H9 (cell line): Measurements from ENCODE around the gene PHAF1. TPM values are rescaled to one million over a fixed set of nuclear protein-coding genes. Genes with fewer than 3 reads are reported as not detected.

Experiments used
- DNase-seq: peaks from one replicate; pipeline ENCODE4 v3.0.0-alpha.2; 2017
- H2AFZ ChIP-seq: one replicate; pipeline ENCODE4 v1.6.1; 2013; ENCODE audit warnings: mild to moderate bottlenecking, low read length, control low read depth, moderate library complexity
- H2AK5ac ChIP-seq: 2 replicates; pipeline ENCODE4 v1.6.1; 2013; ENCODE audit warnings: low read length, control low read depth, mixed read lengths; ENCODE audit not compliant: insufficient read length
- H2BK120ac ChIP-seq: one replicate; pipeline ENCODE4 v1.6.1; 2013; ENCODE audit warnings: low read depth, mild to moderate bottlenecking, low read length, control low read depth, inconsistent platforms; ENCODE audit not compliant: poor library complexity, severe bottlenecking
- H2BK12ac ChIP-seq: 2 replicates; pipeline ENCODE4 v1.6.1; 2013; ENCODE audit warnings: low read length, control low read depth, mixed read lengths, low read depth; ENCODE audit not compliant: insufficient read length
- H2BK15ac ChIP-seq: 2 replicates; pipeline ENCODE4 v1.6.1; 2013; ENCODE audit warnings: low read depth, low read length, control low read depth
- H2BK20ac ChIP-seq: one replicate; pipeline ENCODE4 v1.6.1; 2013; ENCODE audit warnings: low read depth, mild to moderate bottlenecking, low read length, control low read depth, inconsistent platforms; ENCODE audit not compliant: poor library complexity, severe bottlenecking
- H2BK5ac ChIP-seq: 2 replicates; pipeline ENCODE4 v1.6.1; 2013; ENCODE audit warnings: low read length, control low read depth, mixed read lengths; ENCODE audit not compliant: insufficient read length
- H3K14ac ChIP-seq: 2 replicates; pipeline ENCODE4 v1.6.1; 2013; ENCODE audit warnings: low read length, control low read depth; ENCODE audit not compliant: insufficient read depth
- H3K18ac ChIP-seq: 2 replicates; pipeline ENCODE4 v1.6.1; 2013; ENCODE audit warnings: low read depth, mild to moderate bottlenecking, mixed read lengths, low read length, control low read depth; ENCODE audit not compliant: insufficient read length
- H3K23ac ChIP-seq: 2 replicates; pipeline ENCODE4 v1.6.1; 2013; ENCODE audit warnings: low read length, control low read depth, mixed read lengths, low read depth; ENCODE audit not compliant: insufficient read length
- H3K23me2 ChIP-seq: 2 replicates; pipeline ENCODE4 v1.6.1; 2013; ENCODE audit warnings: low read depth, mild to moderate bottlenecking, mixed read lengths, low read length, control low read depth; ENCODE audit not compliant: insufficient read length, poor library complexity, severe bottlenecking
- H3K27ac ChIP-seq: 2 replicates; pipeline ENCODE4 v1.5.1; 2013; ENCODE audit warnings: low read length, control low read depth, mixed read lengths, low read depth; ENCODE audit not compliant: insufficient read length
- H3K27me3 ChIP-seq: 2 replicates; pipeline ENCODE4 v1.6.1; 2013; ENCODE audit warnings: low read length, control low read depth, inconsistent platforms; ENCODE audit not compliant: insufficient read depth
- H3K4ac ChIP-seq: 2 replicates; pipeline ENCODE4 v1.6.1; 2013; ENCODE audit warnings: low read depth, mild to moderate bottlenecking, control low read depth, inconsistent platforms, low read length, moderate library complexity
- H3K4me1 ChIP-seq: 2 replicates; pipeline ENCODE4 v1.6.1; 2013; ENCODE audit warnings: low read length, control low read depth, inconsistent platforms; ENCODE audit not compliant: insufficient read depth
- H3K4me2 ChIP-seq: 2 replicates; pipeline ENCODE4 v1.6.1; 2013; ENCODE audit warnings: low read length, control low read depth, mixed read lengths; ENCODE audit not compliant: insufficient read length, insufficient read depth
- H3K56ac ChIP-seq: 2 replicates; pipeline ENCODE4 v1.6.1; 2013; ENCODE audit warnings: low read depth, mild to moderate bottlenecking, mixed read lengths, low read length, control low read depth; ENCODE audit not compliant: insufficient read length
- H3K79me1 ChIP-seq: 2 replicates; pipeline ENCODE4 v1.6.1; 2013; ENCODE audit warnings: low read depth, mild to moderate bottlenecking, moderate library complexity, low read length, control low read depth, inconsistent platforms; ENCODE audit not compliant: insufficient read depth, poor library complexity, severe bottlenecking
- H3K79me2 ChIP-seq: 2 replicates; pipeline ENCODE4 v1.6.1; 2013; ENCODE audit warnings: low read length, control low read depth, inconsistent platforms; ENCODE audit not compliant: insufficient read depth
- H3K9ac ChIP-seq: 2 replicates; pipeline ENCODE4 v1.6.1; 2013; ENCODE audit warnings: low read length, control low read depth, mixed read lengths; ENCODE audit not compliant: insufficient read length; ENCODE audit errors: extremely low read depth
- H3K9me3 ChIP-seq: one replicate; pipeline ENCODE4 v1.6.1; 2013; ENCODE audit warnings: low read depth, low read length, inconsistent platforms; ENCODE audit not compliant: control insufficient read depth
- H3T11ph ChIP-seq: one replicate; pipeline ENCODE4 v1.6.1; 2013; ENCODE audit warnings: mild to moderate bottlenecking, low read length, control low read depth, inconsistent platforms
- H4K20me1 ChIP-seq: one replicate; pipeline ENCODE4 v1.6.1; 2013; ENCODE audit not compliant: control insufficient read depth, insufficient read length, insufficient read depth
- H4K5ac ChIP-seq: 2 replicates; pipeline ENCODE4 v1.6.1; 2013; ENCODE audit warnings: low read depth, mild to moderate bottlenecking, mixed read lengths, low read length, control low read depth; ENCODE audit not compliant: insufficient read length
- H4K8ac ChIP-seq: replicated peaks from 2 replicates; pipeline ENCODE4 v1.6.1; 2013; ENCODE audit warnings: low read length, control low read depth, mixed read lengths, low read depth; ENCODE audit not compliant: insufficient read length
- H4K91ac ChIP-seq: 2 replicates; pipeline ENCODE4 v1.6.1; 2013; ENCODE audit warnings: low read depth, mild to moderate bottlenecking, moderate library complexity, mixed read lengths, low read length, control low read depth; ENCODE audit not compliant: insufficient read length
- H3K27ac Mint-ChIP-seq, 3 experiments: 2 replicates in 2 of 3; 3 replicates in 1 of 3; pipeline ENCODE4 v1.8.0; 2020 to 2021; ENCODE audit warnings: mixed read lengths in 3 of 3, mild to moderate bottlenecking in 1 of 3, moderate library complexity in 1 of 3
- H3K27me3 Mint-ChIP-seq: 2 replicates; pipeline ENCODE4 v1.8.0; 2021; ENCODE audit warnings: low read depth, mild to moderate bottlenecking, moderate library complexity, mixed read lengths
- H3K36me3 Mint-ChIP-seq, 3 experiments: 2 replicates in 2 of 3; 3 replicates in 1 of 3; pipeline ENCODE4 v1.8.0; 2020 to 2021; ENCODE audit warnings: low read depth in 3 of 3, mixed read lengths in 3 of 3; ENCODE audit not compliant: insufficient read depth in 1 of 3
- H3K4me1 Mint-ChIP-seq, 2 experiments: 2 replicates each; pipeline ENCODE4 v1.8.0; 2020; ENCODE audit warnings: mixed read lengths in 2 of 2
- H3K4me3 Mint-ChIP-seq, 2 experiments: 2 replicates in 1 of 2; 3 replicates in 1 of 2; pipeline ENCODE4 v1.8.0; 2020 to 2021; ENCODE audit warnings: mild to moderate bottlenecking in 2 of 2, mixed read lengths in 2 of 2, moderate library complexity in 1 of 2
- H3K9me3 Mint-ChIP-seq, 2 experiments: 2 replicates in 1 of 2; 3 replicates in 1 of 2; pipeline ENCODE4 v1.8.0; 2020; ENCODE audit warnings: mild to moderate bottlenecking in 2 of 2, mixed read lengths in 2 of 2, moderate library complexity in 1 of 2
- WGBS: extraction: QIAGEN DNeasy Blood & Tissue Kit; methylation state at CpG from one replicate; pipeline ENCODE4 v1.1.7; 2013; ENCODE audit warnings: missing lambda C conversion rate, low lambda C conversion rate, mixed read lengths; ENCODE audit not compliant: insufficient read length; ENCODE audit errors: extremely low coverage; 5-methylcytosine and 5-hydroxymethylcytosine counted together
- total RNA-seq: library from RNA; stranded (reverse); gene quantifications from 2 replicates; pipeline ENCODE4 v1.2.1, GENCODE V29; 2021
- TF ChIP-seq, protein P1 (sequence below): fragments of 200-600 bp; sonication (generic); conservative IDR thresholded peaks from 3 replicates; pipeline ENCODE4 v1.8.0; 2021; ENCODE audit warnings: antibody characterized with exemption, mild to moderate bottlenecking

The PHAF1 gene
- total RNA-seq, 1 experiment from 2014 or later = 18.8 TPM

DNA sequence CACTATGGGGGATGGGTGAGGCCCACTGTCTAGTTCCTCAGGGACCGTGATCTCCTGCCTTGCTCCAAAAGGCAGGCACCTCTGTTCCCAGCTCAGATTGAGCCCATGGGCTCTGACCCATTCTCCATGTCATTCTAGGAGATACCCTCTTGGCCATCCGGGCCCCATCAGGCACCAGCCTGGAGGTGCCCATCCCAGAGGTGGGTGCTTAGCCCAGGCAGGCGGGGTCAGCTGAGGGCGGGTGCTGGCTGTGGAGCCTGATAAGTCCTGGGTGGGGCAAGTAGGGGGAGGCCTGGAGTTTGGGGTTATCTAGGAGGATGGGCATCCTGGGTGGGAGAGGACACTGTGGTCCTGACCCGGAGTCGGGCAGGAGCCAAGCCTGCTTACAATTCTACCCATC lies 84.5 kb downstream of the PHAF1 start:
- no peak overlapping the region for H2BK5ac ChIP-seq
- 0 out of 2 replicates have a peak, but pooled peaks cover 2% of the 10 kb centered on the region for H3K27me3 Mint-ChIP-seq
- no peak overlapping the region for H3K23ac ChIP-seq
- H3K4me2 ChIP-seq = no peak overlapping the region
- H3K9me3 ChIP-seq = no peaks in the 10 kb centered on the region
- H3K79me1 ChIP-seq = peaks cover 13% of the 10 kb centered on the region
- no peak overlapping the region for H2BK12ac ChIP-seq
- no peak overlapping the region for H3K56ac ChIP-seq
- H4K5ac ChIP-seq = no peak overlapping the region
- no peak overlapping the region for H3K27ac Mint-ChIP-seq
- H4K20me1 ChIP-seq = no peaks in the 10 kb centered on the region
- H3K9me3 Mint-ChIP-seq = no peaks in the 10 kb centered on the region; a peak in 1 of 5 replicates
- H3K9ac ChIP-seq = no peak overlapping the region
- H3K4me1 ChIP-seq = no peaks in the 10 kb centered on the region
- no peak overlapping the region for H2BK120ac ChIP-seq
- TF ChIP-seq, protein P1, sequence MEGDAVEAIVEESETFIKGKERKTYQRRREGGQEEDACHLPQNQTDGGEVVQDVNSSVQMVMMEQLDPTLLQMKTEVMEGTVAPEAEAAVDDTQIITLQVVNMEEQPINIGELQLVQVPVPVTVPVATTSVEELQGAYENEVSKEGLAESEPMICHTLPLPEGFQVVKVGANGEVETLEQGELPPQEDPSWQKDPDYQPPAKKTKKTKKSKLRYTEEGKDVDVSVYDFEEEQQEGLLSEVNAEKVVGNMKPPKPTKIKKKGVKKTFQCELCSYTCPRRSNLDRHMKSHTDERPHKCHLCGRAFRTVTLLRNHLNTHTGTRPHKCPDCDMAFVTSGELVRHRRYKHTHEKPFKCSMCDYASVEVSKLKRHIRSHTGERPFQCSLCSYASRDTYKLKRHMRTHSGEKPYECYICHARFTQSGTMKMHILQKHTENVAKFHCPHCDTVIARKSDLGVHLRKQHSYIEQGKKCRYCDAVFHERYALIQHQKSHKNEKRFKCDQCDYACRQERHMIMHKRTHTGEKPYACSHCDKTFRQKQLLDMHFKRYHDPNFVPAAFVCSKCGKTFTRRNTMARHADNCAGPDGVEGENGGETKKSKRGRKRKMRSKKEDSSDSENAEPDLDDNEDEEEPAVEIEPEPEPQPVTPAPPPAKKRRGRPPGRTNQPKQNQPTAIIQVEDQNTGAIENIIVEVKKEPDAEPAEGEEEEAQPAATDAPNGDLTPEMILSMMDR = no peak
- peaks cover 40 to 59% (median 54%) of the 10 kb centered on the region in 3 experiments for H3K36me3 Mint-ChIP-seq
- DNase-seq = no peak
- H2BK20ac ChIP-seq = no peak overlapping the region
- no peak overlapping the region for H3T11ph ChIP-seq
- H2AK5ac ChIP-seq = no peak overlapping the region
- H2BK15ac ChIP-seq = no peak overlapping the region
- H4K8ac ChIP-seq = no peak overlapping the region
- H3K4me3 Mint-ChIP-seq = peak overlapping the region; percentile 86 to 93; a peak in 4 of 5 replicates
- WGBS = no CpG with 5 or more reads among the region's 6 CpGs
- no peak overlapping the region for H3K14ac ChIP-seq
- no peak overlapping the region for H2AFZ ChIP-seq
- no peak overlapping the region for H4K91ac ChIP-seq
- no peak overlapping the region for H3K4ac ChIP-seq
- H3K18ac ChIP-seq = no peak overlapping the region
- no peak overlapping the region for H3K27ac ChIP-seq
- H3K23me2 ChIP-seq = peaks cover 8% of the 10 kb centered on the region
- no peaks in the 10 kb centered on the region; the same call in 1 of the 2 replicates for H3K27me3 ChIP-seq
- peaks cover 13% of the 10 kb centered on the region; the same call in 1 of the 2 replicates for H3K79me2 ChIP-seq
- peaks cover 23 to 35% of the 10 kb centered on the region in 2 experiments for H3K4me1 Mint-ChIP-seq
